ENCODE data around the gene MXRA7. TPM values are rescaled to one million over a fixed set of nuclear protein-coding genes. Genes with fewer than 3 reads are reported as not detected.

Gene MXRA7
- total and polyA plus RNA-seq, 9 donors, result 107 to 759 (median 187) TPM

- no peak for DNase-seq
These were observed 10.2 kb upstream of the MXRA7 start for GRCh38 chr17:76720941-76721340.

GRCh38 chr17:76720211-76720610, 9.4 kb upstream of the MXRA7 start:
- TF ChIP-seq POLR2A (IDR thresholded peaks at IDR 0.05), result no peak
- no peak for TF ChIP-seq CTCF (IDR thresholded peaks at IDR 0.05)
- no peak for TF ChIP-seq EP300 (IDR thresholded peaks at IDR 0.05)
- Histone ChIP-seq H3K27me3 (no peaks in the 10 kb centered on the region), H3K27ac (no peak overlapping the region), H3K9me3 (no peaks in the 10 kb centered on the region), H3K36me3 (no peaks in the 10 kb centered on the region), H3K4me1 (ENCODE audit: insufficient read depth) (peaks cover 3% of the 10 kb centered on the region), H3K4me3 (no peak overlapping the region)
- WGBS, 3 donors, result 78 to 87% (median 84%) methylated on average over 9 of the region's 9 CpGs
- DNase-seq, result no peak
- intact Hi-C loops (cut with DNase I), result loop anchor here in 2 of 4 donors (5.0 to 10.0 kb wide), 2 partner anchors 33 to 45 kb away; no protein-coding TSS in a partner anchor

More at GRCh38 chr17:76720941-76721340, 10.2 kb upstream of the MXRA7 start:
- H3K27me3 ChIP-seq, result no peaks in the 10 kb centered on the region
- no peaks in the 10 kb centered on the region for H3K36me3 ChIP-seq
- H3K4me3 ChIP-seq, result no peak overlapping the region
- intact Hi-C loops (cut with DNase I), result loop anchor here in 2 of 4 donors (5.0 to 10.0 kb wide), 2 partner anchors 34 to 46 kb away; no protein-coding TSS in a partner anchor
- H3K27ac ChIP-seq, result no peak overlapping the region
- TF ChIP-seq CTCF (IDR thresholded peaks at IDR 0.05) (no peak), EP300 (IDR thresholded peaks at IDR 0.05) (no peak), POLR2A (IDR thresholded peaks at IDR 0.05) (no peak)
- no peaks in the 10 kb centered on the region for H3K9me3 ChIP-seq
- peaks cover 3% of the 10 kb centered on the region for H3K4me1 ChIP-seq (ENCODE audit: insufficient read depth)
- 87 to 92% (median 87%) methylated on average over 9 of the region's 9 CpGs for WGBS, 3 donors

DNA sequence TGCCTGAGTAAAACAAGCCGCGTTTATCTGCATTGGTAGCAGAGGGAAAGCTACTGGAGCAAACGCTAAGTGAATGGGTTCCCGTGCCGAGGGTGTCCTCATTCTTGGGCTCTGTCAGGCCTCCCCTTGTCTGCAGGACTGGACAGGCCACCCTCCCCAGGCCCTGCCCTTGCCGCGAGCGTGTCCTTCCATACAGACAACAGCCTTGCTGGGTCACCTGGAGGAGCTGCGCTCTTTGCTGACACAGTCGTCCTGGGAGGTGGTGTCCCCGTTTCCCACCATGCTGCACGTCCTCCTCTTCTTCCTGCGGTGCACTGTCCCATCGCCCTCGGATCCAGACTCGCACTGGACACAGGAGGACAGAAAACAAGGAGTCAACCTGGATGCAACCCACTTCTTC, 7.8 kb upstream of the MXRA7 start:
- WGBS, 3 donors, result 83 to 88% (median 86%) methylated on average over 16 of the region's 16 CpGs
- Histone ChIP-seq H3K27me3 (no peaks in the 10 kb centered on the region), H3K36me3 (no peaks in the 10 kb centered on the region), H3K4me3 (no peak overlapping the region), H3K4me1 (ENCODE audit: insufficient read depth) (no peaks in the 10 kb centered on the region), H3K27ac (no peak overlapping the region), H3K9me3 (no peaks in the 10 kb centered on the region)
- intact Hi-C loops (cut with DNase I), result loop anchor here in 2 of 4 donors (5.0 to 10.0 kb wide), 2 partner anchors 94 to 196 kb away; no protein-coding TSS in a partner anchor
- no peak for TF ChIP-seq EP300 (IDR thresholded peaks at IDR 0.05)
- DNase-seq, result no peak

DNA sequence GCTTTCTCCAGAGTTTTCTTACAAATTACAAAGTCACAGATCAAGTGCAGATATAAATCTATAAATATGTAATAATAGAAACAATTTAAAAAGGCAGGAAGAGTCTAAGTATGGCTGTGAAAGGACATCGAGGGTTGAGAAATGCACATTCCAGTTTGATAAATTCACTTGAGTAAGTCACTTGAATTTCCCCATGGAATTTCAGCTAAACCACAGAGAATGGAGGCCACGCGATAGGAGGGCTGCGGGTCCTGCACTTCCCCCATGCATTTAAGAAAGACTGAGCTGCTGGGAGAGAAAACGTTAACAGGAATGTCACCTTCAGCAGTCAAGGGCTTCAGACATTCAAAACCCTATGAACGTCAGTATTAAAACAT, 6.1 kb upstream of the MXRA7 start:
- Histone ChIP-seq H3K9me3 (no peaks in the 10 kb centered on the region), H3K27me3 (no peaks in the 10 kb centered on the region), H3K4me3 (no peak overlapping the region), H3K4me1 (ENCODE audit: insufficient read depth) (no peaks in the 10 kb centered on the region), H3K27ac (no peak overlapping the region), H3K36me3 (no peaks in the 10 kb centered on the region)
- DNase-seq, result peak in 1 of 5 donors; percentile 2
- TF ChIP-seq CTCF (IDR thresholded peaks at IDR 0.05) (no peak), EP300 (IDR thresholded peaks at IDR 0.05) (no peak), POLR2A (IDR thresholded peaks at IDR 0.05) (no peak)
- 46 to 66% (median 62%) methylated on average over 6 of the region's 6 CpGs for WGBS, 3 donors
- intact Hi-C loops (cut with DNase I), result loop anchor here in 2 of 4 donors (5.0 to 10.0 kb wide), 2 partner anchors 92 to 195 kb away; no protein-coding TSS in a partner anchor

DNA sequence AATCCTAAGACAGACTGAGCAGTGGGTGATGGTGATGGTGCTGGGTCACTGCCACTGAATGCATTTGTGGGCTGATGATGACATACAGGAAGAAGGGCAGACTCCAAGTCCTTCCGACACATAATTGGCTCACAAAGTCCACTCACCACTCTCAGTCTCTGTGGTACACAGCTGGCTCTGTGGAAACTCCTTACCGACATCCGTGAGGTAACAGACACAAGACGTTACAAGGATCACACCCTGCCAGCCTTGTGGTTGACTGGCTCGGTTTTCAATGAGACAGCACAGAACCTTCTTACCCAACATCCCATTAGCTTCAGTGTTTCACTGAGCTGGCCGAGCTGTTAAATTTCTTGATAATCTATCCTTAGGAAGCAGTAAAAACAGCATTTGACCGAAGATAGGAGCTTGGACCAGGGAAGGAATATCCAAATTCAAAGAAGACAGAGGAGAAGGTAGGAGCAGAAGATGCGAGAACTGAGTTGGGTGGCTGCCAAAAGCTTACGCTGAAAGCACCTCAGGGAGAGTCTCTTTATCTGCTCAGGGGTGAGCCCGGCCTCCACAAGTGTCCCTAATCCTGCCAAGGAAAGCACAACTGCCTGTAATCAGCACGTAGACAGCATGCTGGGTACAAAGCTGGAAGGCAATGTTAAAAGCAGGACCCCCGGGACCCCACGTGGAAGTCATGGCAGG, 5.5 kb upstream of the MXRA7 start:
- DNase-seq, result peak in 1 of 5 donors; percentile 36
- no peak for TF ChIP-seq POLR2A (IDR thresholded peaks at IDR 0.05)
- no peak for TF ChIP-seq CTCF (IDR thresholded peaks at IDR 0.05)
- no peak for TF ChIP-seq EP300 (IDR thresholded peaks at IDR 0.05)
- H3K36me3 ChIP-seq, result no peaks in the 10 kb centered on the region
- no peaks in the 10 kb centered on the region for H3K9me3 ChIP-seq
- peaks cover 2% of the 10 kb centered on the region for H3K4me1 ChIP-seq (ENCODE audit: insufficient read depth)
- intact Hi-C loops (cut with DNase I), result loop anchor here in 2 of 4 donors (5.0 to 10.0 kb wide), 2 partner anchors 91 to 194 kb away; no protein-coding TSS in a partner anchor
- no peak overlapping the region for H3K27ac ChIP-seq
- WGBS, 3 donors, result 54 to 65% (median 63%) methylated on average over 13 of the region's 13 CpGs
- H3K27me3 ChIP-seq, result no peaks in the 10 kb centered on the region
- no peak overlapping the region for H3K4me3 ChIP-seq
